PFSK-1 (cell line): Measurements from ENCODE around the gene SARM1.

Experiments used
- POLR2AphosphoS5 ChIP-seq: IDR thresholded peaks from 2 replicates; pipeline ENCODE4 v1.6.1; 2012; ENCODE audit warnings: low read depth, mild to moderate bottlenecking, control low read depth, low read length, moderate library complexity
- REST ChIP-seq, 2 experiments: IDR thresholded peaks; 2 replicates each; pipeline versions ENCODE4 v1.6.1 to v1.8.0; 2011 to 2012; ENCODE audit warnings: low read depth in 2 of 2, low read length in 2 of 2, control low read depth in 1 of 2, inconsistent platforms in 1 of 2, mild to moderate bottlenecking in 1 of 2, moderate library complexity in 1 of 2; ENCODE audit not compliant: insufficient read depth in 1 of 2
- SIN3A ChIP-seq: IDR thresholded peaks from 2 replicates; pipeline ENCODE4 v1.6.1; 2012; ENCODE audit warnings: mild to moderate bottlenecking, low read length, moderate library complexity, borderline replicate concordance; ENCODE audit not compliant: insufficient read depth
- TAF1 ChIP-seq: IDR thresholded peaks from 2 replicates; pipeline ENCODE4 v1.6.1; 2012; ENCODE audit warnings: low read length, control low read depth, borderline replicate concordance; ENCODE audit not compliant: insufficient read depth

- TF ChIP-seq TAF1 (no peak), POLR2AphosphoS5 (no peak), REST (IDR thresholded peaks at IDR 0.05; ENCODE audit: insufficient read depth in 1 of 2, low read depth in 2 of 2, low read length in 2 of 2) (no peak), SIN3A (no peak)
Measured at GRCh38 chr17:28328325-28328724, 43.2 kb upstream of the SARM1 start.
